NT2/D1 (cell line): ENCODE results near the gene SYT12.

ENCODE experiments used
- YY1 ChIP-seq: IDR thresholded peaks from 2 replicates; pipeline ENCODE4 v1.6.1; 2011; ENCODE audit not compliant: insufficient read length, insufficient read depth
- ZNF274 ChIP-seq: IDR thresholded peaks from 2 replicates; pipeline ENCODE4 v1.6.1; 2011; ENCODE audit warnings: mild to moderate bottlenecking, low read depth, low read length

- TF ChIP-seq ZNF274 (no peak), YY1 (no peak)
These were observed 33.6 kb downstream of the SYT12 start, which contains the start of gene RHOD for GRCh38 chr11:67056267-67057204.
